A549 (cell line): ENCODE measurements around the gene ADAMTS14. TPM values are rescaled to one million over a fixed set of nuclear protein-coding genes. Genes with fewer than 3 reads are reported as not detected.

ENCODE experiments used
- ATAC-seq, 2 experiments: fragments of 200-7000 bp in 1 of 2; fragments of >200 bp in 1 of 2; cut with Nextera tagmentation in 1 of 2; cut with Tn5 transposase in 1 of 2; 3 replicates each; pipeline versions ENCODE4 v1.8.0 to v1.9.1; 2018 to 2020; ENCODE audit warnings: mild to moderate bottlenecking in 1 of 2, moderate library complexity in 1 of 2
- CTCF ChIA-PET: fragments of 300-600 bp; sonication (Branson Sonifier 250); formaldehyde crosslinking; extraction: SDS; loops from one replicate; lab custom pipeline; 2021; ENCODE audit warnings: antibody characterized with exemption, inconsistent platforms; lab: Yijun Ruan, JAX
- POLR2A ChIA-PET: fragments of 350-600 bp; formaldehyde crosslinking; extraction: SDS; loops from one replicate; lab custom pipeline; 2021; ENCODE audit warnings: antibody characterized with exemption, inconsistent platforms; lab: Yijun Ruan, JAX
- DNase-seq, 2 experiments: peaks; one replicate each; pipeline versions ENCODE4 v3.0.0 to v3.0.0-alpha.2; 2011 to 2016; ENCODE audit warnings: low read depth in 1 of 2, low spot score in 1 of 2
- FAIRE-seq: peaks from 2 replicates; lab custom pipeline; 2011; peaks lifted over from hg19 to GRCh38; lab: Jason Lieb, UNC
- H3K27ac ChIP-seq, 2 experiments: fragments of >200 bp; sonication (Bioruptor Twin); formaldehyde crosslinking; 3 replicates each; pipeline ENCODE4 v1.5.1; 2016 to 2017
- H3K4me1 ChIP-seq: fragments of >200 bp; sonication (Bioruptor Twin); formaldehyde crosslinking; 3 replicates; pipeline ENCODE4 v1.6.1; 2016
- H3K4me2 ChIP-seq: fragments of >200 bp; sonication (Bioruptor Twin); formaldehyde crosslinking; 3 replicates; pipeline ENCODE4 v1.6.1; 2016
- H3K4me3 ChIP-seq: fragments of >200 bp; sonication (Bioruptor Twin); formaldehyde crosslinking; 3 replicates; pipeline ENCODE4 v1.5.1; 2016
- H3K9me3 ChIP-seq: fragments of >200 bp; sonication (Bioruptor Twin); formaldehyde crosslinking; 3 replicates; pipeline ENCODE4 v1.6.1; 2016
- BCL3 ChIP-seq: fragments of >200 bp; sonication (Bioruptor Twin); formaldehyde crosslinking; IDR thresholded peaks from 3 replicates; pipeline ENCODE4 v1.6.1; 2016
- CBX2 ChIP-seq: fragments of 200-600 bp; sonication (generic); IDR thresholded peaks from 2 replicates; pipeline ENCODE4 v1.6.1; 2016; ENCODE audit warnings: low read depth, mild to moderate bottlenecking, borderline replicate concordance
- ESRRA ChIP-seq: fragments of 150-350 bp; IDR thresholded peaks from 2 replicates; pipeline ENCODE4 v1.6.1; 2014; ENCODE audit warnings: mild to moderate bottlenecking, low read length, borderline replicate concordance
- FOSB ChIP-seq: fragments of 250-450 bp; sonication (Bioruptor Pico); IDR thresholded peaks from 2 replicates; pipeline ENCODE4 v1.5.0; 2020; ENCODE audit warnings: mild to moderate bottlenecking, moderate library complexity
- GATA3 ChIP-seq: IDR thresholded peaks from 2 replicates; pipeline ENCODE4 v1.6.1; 2012; ENCODE audit warnings: borderline replicate concordance
- HES2 ChIP-seq: fragments of >200 bp; sonication (Bioruptor Twin); formaldehyde crosslinking; IDR thresholded peaks from 2 replicates; pipeline ENCODE4 v1.6.1; 2016
- HEYL ChIP-seq: fragments of 250-450 bp; sonication (Bioruptor Pico); IDR thresholded peaks from 2 replicates; pipeline ENCODE4 v1.8.0; 2021; ENCODE audit warnings: mild to moderate bottlenecking, moderate library complexity
- JUN ChIP-seq, 2 experiments: fragments of >200 bp; sonication (Bioruptor Twin); formaldehyde crosslinking; IDR thresholded peaks; 2 replicates in 1 of 2; 3 replicates in 1 of 2; pipeline ENCODE4 v1.6.1; 2016 to 2017
- JUNB ChIP-seq: fragments of >200 bp; sonication (Bioruptor Twin); formaldehyde crosslinking; IDR thresholded peaks from 2 replicates; pipeline ENCODE4 v1.6.1; 2016
- NR3C1 ChIP-seq: fragments of >200 bp; sonication (Bioruptor Twin); formaldehyde crosslinking; IDR thresholded peaks from 3 replicates; pipeline ENCODE4 v1.6.1; 2017
- PBX3 ChIP-seq: IDR thresholded peaks from 2 replicates; pipeline ENCODE4 v1.6.1; 2012
- PHF8 ChIP-seq: fragments of 200-600 bp; sonication (generic); IDR thresholded peaks from 2 replicates; pipeline ENCODE4 v1.6.1; 2016; ENCODE audit warnings: low read depth, mild to moderate bottlenecking, antibody characterized with exemption, moderate library complexity, borderline replicate concordance
- POLR2A ChIP-seq: IDR thresholded peaks from 2 replicates; pipeline ENCODE4 v1.6.1; 2012; ENCODE audit warnings: mild to moderate bottlenecking, low read length
- POLR2AphosphoS2 ChIP-seq: conservative IDR thresholded peaks from 2 replicates; pipeline ENCODE4 v1.6.1; 2012; ENCODE audit warnings: low read length, improper control_type of control experiment, inconsistent platforms
- RARB ChIP-seq: fragments of 250-450 bp; sonication (Bioruptor Pico); IDR thresholded peaks from 2 replicates; pipeline ENCODE4 v1.8.0; 2021; ENCODE audit warnings: mild to moderate bottlenecking, moderate library complexity
- RFX5 ChIP-seq: fragments of 450-650 bp; IDR thresholded peaks from 2 replicates; pipeline ENCODE4 v1.7.1; 2014; ENCODE audit warnings: antibody characterized with exemption, mild to moderate bottlenecking, moderate library complexity
- RNF2 ChIP-seq: fragments of 200-600 bp; sonication (generic); IDR thresholded peaks from 2 replicates; pipeline ENCODE4 v1.6.1; 2016; ENCODE audit warnings: low read depth, mild to moderate bottlenecking, antibody characterized with exemption, moderate library complexity, borderline replicate concordance
- WGBS: methylation state at CpG from one replicate; pipeline ENCODE4 v1.1.6; 2017; ENCODE audit errors: missing lambda C conversion rate; 5-methylcytosine and 5-hydroxymethylcytosine counted together
- polyA plus RNA-seq, 4 experiments: library from polyadenylated mRNA; depleted of rRNA in 3 of 4; stranded (reverse); fragments of >200 nt; fragmentation: RNase III in 1 of 4; extraction: RNeasy Plus Mini Kit Qiagen cat#74134 plus additional on column Dnase treatment in 1 of 4; gene quantifications; 2 replicates in 3 of 4; 3 replicates in 1 of 4; pipeline ENCODE4 v1.2.3, GENCODE V29; 2011 to 2017
- TF ChIP-seq, protein P1 (sequence below): fragments of >200 bp; sonication (Bioruptor Twin); formaldehyde crosslinking; IDR thresholded peaks from 3 replicates; pipeline ENCODE4 v1.5.1; 2016
- TF ChIP-seq, protein P2 (sequence below): fragments of 250-450 bp; sonication (Bioruptor Pico); IDR thresholded peaks from 2 replicates; pipeline ENCODE4 v1.5.0; 2020; ENCODE audit warnings: low read depth, mild to moderate bottlenecking, moderate library complexity
- TF ChIP-seq, protein P3 (sequence below): fragments of 250-450 bp; sonication (Bioruptor Pico); IDR thresholded peaks from 2 replicates; pipeline ENCODE4 v1.5.0; 2021; ENCODE audit warnings: mild to moderate bottlenecking, moderate library complexity, borderline replicate concordance
- TF ChIP-seq, protein P4 (sequence below): fragments of 150-350 bp; IDR thresholded peaks from 2 replicates; pipeline ENCODE4 v1.6.1; 2014; ENCODE audit warnings: low read depth, mild to moderate bottlenecking, low read length

ADAMTS14 gene
- polyA plus RNA-seq, 2 of the 4 experiments (the other 2 are of a cell fraction): 0.03 TPM; not detected in 1

DNA sequence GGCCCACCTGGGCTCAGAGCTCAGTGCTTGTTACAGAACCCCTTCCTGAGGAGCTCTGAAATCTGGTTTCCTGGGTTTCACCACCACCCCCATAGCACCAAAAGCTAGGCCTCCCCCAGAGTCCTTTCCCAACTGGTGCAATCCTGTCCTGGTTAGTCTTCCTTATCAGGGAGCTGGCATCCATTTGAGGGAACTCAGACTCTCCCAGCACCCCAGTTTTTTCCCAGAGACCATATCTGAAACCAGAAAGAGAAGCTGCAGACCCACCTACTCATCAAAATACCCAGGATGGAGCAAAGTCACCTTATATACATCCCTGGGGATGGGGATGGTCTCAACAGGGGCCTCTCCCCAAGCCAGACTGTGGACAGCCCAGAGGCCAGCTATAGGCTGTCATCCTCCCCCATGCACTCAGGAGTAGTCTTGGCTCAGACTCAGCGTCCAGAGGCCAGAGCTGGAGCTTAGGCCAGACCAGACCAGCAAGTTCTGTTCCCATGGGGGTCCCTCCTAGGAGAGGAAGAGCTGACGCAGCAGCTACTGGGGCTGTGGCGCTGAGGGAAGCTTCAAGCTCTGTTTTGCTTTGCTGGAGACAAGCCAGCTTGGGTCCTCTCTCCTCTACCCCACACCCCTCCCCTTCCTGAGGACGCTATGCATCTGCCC is 109.9 kb downstream of the ADAMTS14 start:
- Histone ChIP-seq H3K4me3 (no peak overlapping the region), H3K4me1 (no peaks in the 10 kb centered on the region), H3K9me3 (no peaks in the 10 kb centered on the region), H3K4me2 (no peak overlapping the region), H3K27ac (no peak overlapping the region)
- CTCF ChIA-PET: interaction anchor here (0.8 to 1.1 kb wide), 4 partner anchors 8 to 320 kb away, joined by 3 to 4 read pairs (median 3); no protein-coding TSS in a partner anchor
- no peak for DNase-seq
- WGBS: 74% methylated on average over 3 of the region's 4 CpGs
- POLR2A ChIA-PET: no interaction called here
- TF ChIP-seq RARB (CRISPR knock-in tag) (no peak), FOSB (CRISPR knock-in tag) (no peak), GATA3 (no peak), POLR2AphosphoS2 (no peak), PHF8 (no peak), RFX5 (no peak), POLR2A (no peak), CBX2 (no peak), HEYL (CRISPR knock-in tag) (no peak)
- TF ChIP-seq, protein P1, sequence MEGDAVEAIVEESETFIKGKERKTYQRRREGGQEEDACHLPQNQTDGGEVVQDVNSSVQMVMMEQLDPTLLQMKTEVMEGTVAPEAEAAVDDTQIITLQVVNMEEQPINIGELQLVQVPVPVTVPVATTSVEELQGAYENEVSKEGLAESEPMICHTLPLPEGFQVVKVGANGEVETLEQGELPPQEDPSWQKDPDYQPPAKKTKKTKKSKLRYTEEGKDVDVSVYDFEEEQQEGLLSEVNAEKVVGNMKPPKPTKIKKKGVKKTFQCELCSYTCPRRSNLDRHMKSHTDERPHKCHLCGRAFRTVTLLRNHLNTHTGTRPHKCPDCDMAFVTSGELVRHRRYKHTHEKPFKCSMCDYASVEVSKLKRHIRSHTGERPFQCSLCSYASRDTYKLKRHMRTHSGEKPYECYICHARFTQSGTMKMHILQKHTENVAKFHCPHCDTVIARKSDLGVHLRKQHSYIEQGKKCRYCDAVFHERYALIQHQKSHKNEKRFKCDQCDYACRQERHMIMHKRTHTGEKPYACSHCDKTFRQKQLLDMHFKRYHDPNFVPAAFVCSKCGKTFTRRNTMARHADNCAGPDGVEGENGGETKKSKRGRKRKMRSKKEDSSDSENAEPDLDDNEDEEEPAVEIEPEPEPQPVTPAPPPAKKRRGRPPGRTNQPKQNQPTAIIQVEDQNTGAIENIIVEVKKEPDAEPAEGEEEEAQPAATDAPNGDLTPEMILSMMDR: no peak
- TF ChIP-seq, protein P2, sequence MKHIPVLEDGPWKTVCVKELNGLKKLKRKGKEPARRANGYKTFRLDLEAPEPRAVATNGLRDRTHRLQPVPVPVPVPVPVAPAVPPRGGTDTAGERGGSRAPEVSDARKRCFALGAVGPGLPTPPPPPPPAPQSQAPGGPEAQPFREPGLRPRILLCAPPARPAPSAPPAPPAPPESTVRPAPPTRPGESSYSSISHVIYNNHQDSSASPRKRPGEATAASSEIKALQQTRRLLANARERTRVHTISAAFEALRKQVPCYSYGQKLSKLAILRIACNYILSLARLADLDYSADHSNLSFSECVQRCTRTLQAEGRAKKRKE (CRISPR knock-in tag): no peak
- FAIRE-seq: no peak
- ATAC-seq: no peak

DNA sequence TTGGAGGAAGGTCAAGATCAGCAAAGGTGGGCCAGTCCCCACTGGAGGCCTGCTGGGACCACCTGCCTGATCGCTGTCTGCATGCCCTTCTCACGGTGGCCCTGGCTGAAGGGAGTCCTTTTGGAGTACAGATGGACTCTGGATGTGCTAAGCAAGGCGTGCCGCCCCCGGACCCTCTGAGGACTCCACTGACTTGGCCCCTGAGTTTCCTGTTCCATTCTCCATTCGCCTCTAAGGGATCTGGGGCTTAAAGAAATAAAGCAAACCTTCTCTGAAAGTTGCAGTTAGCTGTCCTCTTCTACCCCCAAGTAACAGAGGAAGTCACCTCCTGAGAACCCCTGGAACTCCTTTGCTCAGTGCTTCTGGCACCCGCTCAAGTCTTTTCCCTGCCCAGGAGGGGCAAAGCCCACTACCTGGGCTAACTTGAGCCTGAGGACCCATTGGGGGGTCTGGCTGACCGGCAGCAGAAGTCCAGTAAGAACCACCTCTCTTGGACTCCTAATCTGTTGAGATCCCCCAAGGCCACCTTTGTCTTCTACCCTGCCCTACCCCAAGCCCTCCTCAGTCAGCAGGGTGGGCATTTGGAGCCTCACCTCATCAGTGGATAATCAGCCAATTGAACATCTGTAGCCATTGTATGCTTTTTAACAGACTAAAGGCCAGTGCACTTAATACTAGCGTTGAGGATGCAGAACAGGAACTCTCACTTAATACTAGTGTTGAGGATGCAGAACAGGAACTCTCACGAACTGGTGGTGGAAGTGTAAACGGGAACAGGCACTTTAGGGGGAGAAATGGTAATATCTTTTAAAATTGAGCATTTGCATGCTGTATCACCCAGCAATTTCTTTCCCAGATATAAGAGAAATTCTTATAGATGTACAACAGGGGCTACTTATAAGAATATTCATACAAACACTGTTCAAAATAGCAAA is 110.7 kb downstream of the ADAMTS14 start:
- DNase-seq: no peak
- no peak for FAIRE-seq
- TF ChIP-seq NR3C1 (no peak), RFX5 (no peak), RARB (CRISPR knock-in tag) (no peak), JUNB (no peak), POLR2A (no peak), ESRRA (no peak), JUN (IDR thresholded peaks at IDR 0.05) (no peak)
- TF ChIP-seq, protein P3, sequence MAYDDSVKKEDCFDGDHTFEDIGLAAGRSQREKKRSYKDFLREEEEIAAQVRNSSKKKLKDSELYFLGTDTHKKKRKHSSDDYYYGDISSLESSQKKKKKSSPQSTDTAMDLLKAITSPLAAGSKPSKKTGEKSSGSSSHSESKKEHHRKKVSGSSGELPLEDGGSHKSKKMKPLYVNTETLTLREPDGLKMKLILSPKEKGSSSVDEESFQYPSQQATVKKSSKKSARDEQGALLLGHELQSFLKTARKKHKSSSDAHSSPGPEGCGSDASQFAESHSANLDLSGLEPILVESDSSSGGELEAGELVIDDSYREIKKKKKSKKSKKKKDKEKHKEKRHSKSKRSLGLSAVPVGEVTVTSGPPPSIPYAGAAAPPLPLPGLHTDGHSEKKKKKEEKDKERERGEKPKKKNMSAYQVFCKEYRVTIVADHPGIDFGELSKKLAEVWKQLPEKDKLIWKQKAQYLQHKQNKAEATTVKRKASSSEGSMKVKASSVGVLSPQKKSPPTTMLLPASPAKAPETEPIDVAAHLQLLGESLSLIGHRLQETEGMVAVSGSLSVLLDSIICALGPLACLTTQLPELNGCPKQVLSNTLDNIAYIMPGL (CRISPR knock-in tag): no peak
- ATAC-seq: no peak
- ChIA-PET CTCF (interaction anchor here (0.8 to 1.1 kb wide), 4 partner anchors 9 to 321 kb away, joined by 3 to 4 read pairs (median 3); no protein-coding TSS in a partner anchor), POLR2A (no interaction called here)
- Histone ChIP-seq H3K9me3 (0 out of 3 replicates have a peak, but pooled peaks cover 4% of the 10 kb centered on the region), H3K27ac (no peak overlapping the region), H3K4me2 (no peak overlapping the region), H3K4me1 (no peaks in the 10 kb centered on the region), H3K4me3 (no peak overlapping the region)
- WGBS: 65% methylated on average over 9 of the region's 11 CpGs

GRCh38 chr10:70784016-70784415 is 111.7 kb downstream of the ADAMTS14 start:
- no peak for ATAC-seq
- Histone ChIP-seq H3K9me3 (peaks cover 4% of the 10 kb centered on the region; the same call in 1 of the 3 replicates), H3K4me2 (no peak overlapping the region), H3K4me3 (no peak overlapping the region), H3K4me1 (no peaks in the 10 kb centered on the region), H3K27ac (no peak overlapping the region)
- no peak for FAIRE-seq
- no peak for DNase-seq
- POLR2A ChIA-PET: no interaction called here
- 78% methylated on average over 5 of the region's 5 CpGs for WGBS
- CTCF ChIA-PET: no interaction called here
- TF ChIP-seq PBX3: no peak
- no peak for TF ChIP-seq RNF2
- no peak for TF ChIP-seq POLR2AphosphoS2
- TF ChIP-seq FOSB (CRISPR knock-in tag): no peak
- no peak for TF ChIP-seq RFX5
- no peak for TF ChIP-seq ESRRA
- TF ChIP-seq, protein P4, sequence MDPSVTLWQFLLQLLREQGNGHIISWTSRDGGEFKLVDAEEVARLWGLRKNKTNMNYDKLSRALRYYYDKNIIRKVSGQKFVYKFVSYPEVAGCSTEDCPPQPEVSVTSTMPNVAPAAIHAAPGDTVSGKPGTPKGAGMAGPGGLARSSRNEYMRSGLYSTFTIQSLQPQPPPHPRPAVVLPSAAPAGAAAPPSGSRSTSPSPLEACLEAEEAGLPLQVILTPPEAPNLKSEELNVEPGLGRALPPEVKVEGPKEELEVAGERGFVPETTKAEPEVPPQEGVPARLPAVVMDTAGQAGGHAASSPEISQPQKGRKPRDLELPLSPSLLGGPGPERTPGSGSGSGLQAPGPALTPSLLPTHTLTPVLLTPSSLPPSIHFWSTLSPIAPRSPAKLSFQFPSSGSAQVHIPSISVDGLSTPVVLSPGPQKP: no peak
- TF ChIP-seq POLR2A: no peak
- TF ChIP-seq HES2: no peak
- no peak for TF ChIP-seq BCL3
